Chondrocyte (in vitro differentiated cells): ENCODE measurements around the gene RGS7. TPM values are rescaled to one million over a fixed set of nuclear protein-coding genes. Genes with fewer than 3 reads are reported as not detected.

Experiments
- DNase-seq: peaks from one replicate; pipeline ENCODE4 v3.0.0; 2021; ENCODE audit warnings: mixed read lengths, low spot score
- H3K27ac Mint-ChIP-seq: one replicate; pipeline ENCODE4 v1.8.0; 2021; ENCODE audit warnings: mild to moderate bottlenecking, moderate library complexity, mixed read lengths; ENCODE audit not compliant: unreplicated experiment
- H3K27me3 Mint-ChIP-seq: 2 replicates; pipeline ENCODE4 v1.8.0; 2021; ENCODE audit warnings: low read depth, mixed read lengths
- H3K36me3 Mint-ChIP-seq: 2 replicates; pipeline ENCODE4 v1.8.0; 2021; ENCODE audit warnings: low read depth, mixed read lengths
- H3K4me1 Mint-ChIP-seq: 2 replicates; pipeline ENCODE4 v1.8.0; 2021; ENCODE audit warnings: low read depth, mild to moderate bottlenecking, mixed read lengths
- H3K4me3 Mint-ChIP-seq: one replicate; pipeline ENCODE4 v1.8.0; 2021; ENCODE audit warnings: mild to moderate bottlenecking, moderate library complexity, mixed read lengths; ENCODE audit not compliant: unreplicated experiment
- H3K9me3 Mint-ChIP-seq: 2 replicates; pipeline ENCODE4 v1.8.0; 2021; ENCODE audit warnings: low read depth, mixed read lengths
- CTCF ChIP-seq: fragments of 200-600 bp; sonication (generic); IDR thresholded peaks from 2 replicates; pipeline ENCODE4 v1.5.0; 2021; ENCODE audit warnings: antibody characterized with exemption, mild to moderate bottlenecking, moderate library complexity
- total RNA-seq: library from RNA; stranded (reverse); gene quantifications from 3 replicates; pipeline ENCODE4 v1.2.1, GENCODE V29; 2021

Gene RGS7
- total RNA-seq, 1 donor from 2014 or later: 3.9 TPM

- Mint-ChIP-seq H3K36me3 (peaks cover 2% of the 10 kb centered on the region), H3K4me1 (no peaks in the 10 kb centered on the region), H3K27me3 (no peaks in the 10 kb centered on the region), H3K4me3 (no peak overlapping the region), H3K9me3 (peaks cover 4% of the 10 kb centered on the region), H3K27ac (no peak overlapping the region)
- no peak for DNase-seq
- TF ChIP-seq CTCF: no peak
Observed at GRCh38 chr1:240878631-240879030, 478.4 kb downstream of the RGS7 start.

- TF ChIP-seq CTCF: no peak
- H3K4me3 Mint-ChIP-seq: no peak overlapping the region
- H3K4me1 Mint-ChIP-seq: no peaks in the 10 kb centered on the region
- no peak for DNase-seq
- peaks cover 2% of the 10 kb centered on the region for H3K36me3 Mint-ChIP-seq
- H3K9me3 Mint-ChIP-seq: peaks cover 4% of the 10 kb centered on the region
- no peak overlapping the region for H3K27ac Mint-ChIP-seq
- H3K27me3 Mint-ChIP-seq: no peaks in the 10 kb centered on the region
Observed at GRCh38 chr1:240877605-240878004, 479.4 kb downstream of the RGS7 start.

- DNase-seq: no peak
- TF ChIP-seq CTCF: no peak
- peaks cover 2% of the 10 kb centered on the region for H3K36me3 Mint-ChIP-seq
Observed at GRCh38 chr1:240876071-240876470, 480.9 kb downstream of the RGS7 start.

GRCh38 chr1:240869071-240869470 lies 487.9 kb downstream of the RGS7 start:
- Mint-ChIP-seq H3K4me1 (no peaks in the 10 kb centered on the region), H3K27me3 (no peaks in the 10 kb centered on the region), H3K4me3 (no peak overlapping the region), H3K36me3 (peaks cover 6% of the 10 kb centered on the region), H3K27ac (no peak overlapping the region), H3K9me3 (no peaks in the 10 kb centered on the region)
- DNase-seq: no peak
- TF ChIP-seq CTCF: no peak

More at GRCh38 chr1:240876071-240876470, 480.9 kb downstream of the RGS7 start:
- Mint-ChIP-seq H3K4me3 (no peak overlapping the region), H3K27ac (no peak overlapping the region), H3K4me1 (no peaks in the 10 kb centered on the region), H3K27me3 (no peaks in the 10 kb centered on the region), H3K9me3 (peaks cover 4% of the 10 kb centered on the region)

- Mint-ChIP-seq H3K4me3 (no peak overlapping the region), H3K9me3 (no peaks in the 10 kb centered on the region), H3K4me1 (no peaks in the 10 kb centered on the region), H3K27me3 (no peaks in the 10 kb centered on the region), H3K27ac (no peak overlapping the region), H3K36me3 (peaks cover 6% of the 10 kb centered on the region)
- TF ChIP-seq CTCF: no peak
- DNase-seq: no peak
Observed at GRCh38 chr1:240866724-240867123, 490.3 kb downstream of the RGS7 start.
